Measurements from ENCODE around the gene NT5C3B.

Gene NT5C3B

GRCh38 chr17:41811549-41812380 lies 24.3 kb downstream of the NT5C3B start, which contains the start of gene P3H4:
P3H4 (minus strand) TSS chr17:41811949; CDS start chr17:41811915, 34 bp downstream.
- peak in 50 of 56 donors; percentile 11 to 79 (median 52) for DNase-seq

GRCh38 chr17:41810659-41811548 lies 25.1 kb downstream of the NT5C3B start:
- peak in 1 of 56 donors; percentile 53 for DNase-seq

GRCh38 chr17:41806685-41807445 lies 29.2 kb downstream of the NT5C3B start:
- DNase-seq: no peak

GRCh38 chr17:41803049-41804020 lies 32.7 kb downstream of the NT5C3B start:
- peak in 1 of 56 donors; percentile 22 for DNase-seq

GRCh38 chr17:41801374-41802271 lies 34.4 kb downstream of the NT5C3B start:
- DNase-seq: peak in 51 of 56 donors; percentile 13 to 89 (median 49)

GRCh38 chr17:41800601-41801373 lies 35.2 kb downstream of the NT5C3B start:
- DNase-seq: no peak

GRCh38 chr17:41799366-41799765 lies 36.7 kb downstream of the NT5C3B start:
- DNase-seq: no peak

GRCh38 chr17:41797377-41797776 lies 38.7 kb downstream of the NT5C3B start:
- DNase-seq: no peak

GRCh38 chr17:41796121-41796895 lies 39.7 kb downstream of the NT5C3B start:
- DNase-seq: no peak

- no peak for DNase-seq
Measured at GRCh38 chr17:41794540-41794975, 41.5 kb downstream of the NT5C3B start.

- DNase-seq: no peak
Measured at GRCh38 chr17:41793784-41794539, 42.1 kb downstream of the NT5C3B start.

GRCh38 chr17:41792845-41793783 lies 42.9 kb downstream of the NT5C3B start:
- no peak for DNase-seq

- no peak for DNase-seq
Measured at GRCh38 chr17:41787021-41787418, 49.0 kb downstream of the NT5C3B start.

- DNase-seq: peak; percentile 49 to 100 (median 99)
Measured at GRCh38 chr17:41786227-41787020, 49.6 kb downstream of the NT5C3B start, which contains the start of gene JUP. JUP (minus strand) TSS chr17:41786711; CDS start chr17:41771854, 14,857 bp downstream.

All from amygdala (tissue), 56 donors.